Chondrocyte (in vitro differentiated cells): ENCODE measurements around the gene CIAO2A. TPM values are rescaled to one million over a fixed set of nuclear protein-coding genes. Genes with fewer than 3 reads are reported as not detected.
"Not testable (repeated sequence)": the region's sequence is repeated elsewhere in the genome, so short reads cannot be mapped to it uniquely, and the experiment has no call there.

Source experiments
- DNase-seq: peaks from one replicate; pipeline ENCODE4 v3.0.0; 2021; ENCODE audit warnings: mixed read lengths, low spot score
- H3K27ac Mint-ChIP-seq: one replicate; pipeline ENCODE4 v1.8.0; 2021; ENCODE audit warnings: mild to moderate bottlenecking, moderate library complexity, mixed read lengths; ENCODE audit not compliant: unreplicated experiment
- H3K27me3 Mint-ChIP-seq: 2 replicates; pipeline ENCODE4 v1.8.0; 2021; ENCODE audit warnings: low read depth, mixed read lengths
- H3K36me3 Mint-ChIP-seq: 2 replicates; pipeline ENCODE4 v1.8.0; 2021; ENCODE audit warnings: low read depth, mixed read lengths
- H3K4me1 Mint-ChIP-seq: 2 replicates; pipeline ENCODE4 v1.8.0; 2021; ENCODE audit warnings: low read depth, mild to moderate bottlenecking, mixed read lengths
- H3K4me3 Mint-ChIP-seq: one replicate; pipeline ENCODE4 v1.8.0; 2021; ENCODE audit warnings: mild to moderate bottlenecking, moderate library complexity, mixed read lengths; ENCODE audit not compliant: unreplicated experiment
- H3K9me3 Mint-ChIP-seq: 2 replicates; pipeline ENCODE4 v1.8.0; 2021; ENCODE audit warnings: low read depth, mixed read lengths
- total RNA-seq: library from RNA; stranded (reverse); gene quantifications from 3 replicates; pipeline ENCODE4 v1.2.1, GENCODE V29; 2021
- TF ChIP-seq, protein P1 (sequence below): fragments of 200-600 bp; sonication (generic); IDR thresholded peaks from 2 replicates; pipeline ENCODE4 v1.5.0; 2021; ENCODE audit warnings: antibody characterized with exemption, mild to moderate bottlenecking, moderate library complexity

The CIAO2A gene
- total RNA-seq, 1 donor from 2014 or later: 26.3 TPM

DNA sequence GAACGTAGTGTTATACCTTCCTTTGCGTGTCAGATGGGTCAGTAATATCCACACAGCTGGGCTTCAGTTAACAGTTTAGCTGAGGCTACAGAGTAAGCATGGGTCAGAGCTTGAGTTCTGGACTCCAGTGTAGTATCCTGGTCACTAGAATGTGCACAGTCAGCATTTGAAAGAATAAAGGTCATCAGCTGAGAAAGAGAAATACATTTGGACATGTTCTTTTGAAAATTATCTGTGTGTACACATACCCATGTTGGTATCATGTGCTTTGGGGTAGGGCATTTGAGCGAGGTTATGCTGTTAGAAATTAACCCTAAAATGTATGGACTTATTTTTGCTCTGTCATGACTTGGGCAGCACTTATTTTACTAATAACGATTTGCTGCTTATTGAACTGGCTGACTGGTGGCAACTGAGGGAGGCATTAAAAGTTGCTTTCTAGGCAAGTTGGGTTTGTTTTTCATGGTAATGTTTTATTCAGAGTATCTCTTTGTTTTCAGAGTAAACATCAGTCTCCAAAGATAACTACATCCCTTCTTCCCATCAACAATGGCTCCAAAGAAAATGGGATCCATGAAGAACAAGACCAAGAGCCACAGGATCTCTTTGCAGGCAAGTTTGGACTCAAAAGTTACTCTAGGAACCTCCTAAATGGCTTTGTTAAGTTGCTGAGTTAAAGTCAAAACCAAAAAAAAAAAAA lies 18.6 kb upstream of the CIAO2A start:
- Mint-ChIP-seq H3K9me3 (no peaks in the 10 kb centered on the region), H3K27ac (peak overlapping the region; percentile 29), H3K4me3 (no peak overlapping the region), H3K27me3 (no peaks in the 10 kb centered on the region), H3K36me3 (peaks cover 16% of the 10 kb centered on the region), H3K4me1 (peaks cover 26% of the 10 kb centered on the region)
- no peak for DNase-seq
- TF ChIP-seq, protein P1, sequence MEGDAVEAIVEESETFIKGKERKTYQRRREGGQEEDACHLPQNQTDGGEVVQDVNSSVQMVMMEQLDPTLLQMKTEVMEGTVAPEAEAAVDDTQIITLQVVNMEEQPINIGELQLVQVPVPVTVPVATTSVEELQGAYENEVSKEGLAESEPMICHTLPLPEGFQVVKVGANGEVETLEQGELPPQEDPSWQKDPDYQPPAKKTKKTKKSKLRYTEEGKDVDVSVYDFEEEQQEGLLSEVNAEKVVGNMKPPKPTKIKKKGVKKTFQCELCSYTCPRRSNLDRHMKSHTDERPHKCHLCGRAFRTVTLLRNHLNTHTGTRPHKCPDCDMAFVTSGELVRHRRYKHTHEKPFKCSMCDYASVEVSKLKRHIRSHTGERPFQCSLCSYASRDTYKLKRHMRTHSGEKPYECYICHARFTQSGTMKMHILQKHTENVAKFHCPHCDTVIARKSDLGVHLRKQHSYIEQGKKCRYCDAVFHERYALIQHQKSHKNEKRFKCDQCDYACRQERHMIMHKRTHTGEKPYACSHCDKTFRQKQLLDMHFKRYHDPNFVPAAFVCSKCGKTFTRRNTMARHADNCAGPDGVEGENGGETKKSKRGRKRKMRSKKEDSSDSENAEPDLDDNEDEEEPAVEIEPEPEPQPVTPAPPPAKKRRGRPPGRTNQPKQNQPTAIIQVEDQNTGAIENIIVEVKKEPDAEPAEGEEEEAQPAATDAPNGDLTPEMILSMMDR: no peak

DNA sequence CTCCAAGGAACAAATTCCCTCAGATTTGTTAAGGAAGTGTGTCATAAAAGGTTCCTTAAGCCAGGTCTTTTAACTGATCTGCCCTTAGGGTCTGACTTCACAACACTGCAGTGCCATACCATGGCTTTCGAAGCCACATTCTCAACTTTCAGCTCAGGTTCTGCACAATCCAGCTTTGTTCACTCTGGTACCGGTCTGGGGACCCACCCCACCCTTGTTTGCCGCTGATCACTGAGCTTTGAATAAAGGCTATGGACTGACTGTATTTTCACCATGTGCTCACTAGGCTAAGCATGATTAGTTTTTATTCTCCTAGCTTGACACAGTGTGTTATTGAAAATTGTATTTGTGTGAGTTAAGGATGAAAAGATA lies 18.0 kb upstream of the CIAO2A start:
- Mint-ChIP-seq H3K36me3 (peaks cover 14% of the 10 kb centered on the region), H3K27me3 (no peaks in the 10 kb centered on the region), H3K27ac (no peak overlapping the region), H3K4me1 (peaks cover 24% of the 10 kb centered on the region), H3K9me3 (no peaks in the 10 kb centered on the region), H3K4me3 (no peak overlapping the region)
- DNase-seq: no peak
- TF ChIP-seq, protein P1: no peak

DNA sequence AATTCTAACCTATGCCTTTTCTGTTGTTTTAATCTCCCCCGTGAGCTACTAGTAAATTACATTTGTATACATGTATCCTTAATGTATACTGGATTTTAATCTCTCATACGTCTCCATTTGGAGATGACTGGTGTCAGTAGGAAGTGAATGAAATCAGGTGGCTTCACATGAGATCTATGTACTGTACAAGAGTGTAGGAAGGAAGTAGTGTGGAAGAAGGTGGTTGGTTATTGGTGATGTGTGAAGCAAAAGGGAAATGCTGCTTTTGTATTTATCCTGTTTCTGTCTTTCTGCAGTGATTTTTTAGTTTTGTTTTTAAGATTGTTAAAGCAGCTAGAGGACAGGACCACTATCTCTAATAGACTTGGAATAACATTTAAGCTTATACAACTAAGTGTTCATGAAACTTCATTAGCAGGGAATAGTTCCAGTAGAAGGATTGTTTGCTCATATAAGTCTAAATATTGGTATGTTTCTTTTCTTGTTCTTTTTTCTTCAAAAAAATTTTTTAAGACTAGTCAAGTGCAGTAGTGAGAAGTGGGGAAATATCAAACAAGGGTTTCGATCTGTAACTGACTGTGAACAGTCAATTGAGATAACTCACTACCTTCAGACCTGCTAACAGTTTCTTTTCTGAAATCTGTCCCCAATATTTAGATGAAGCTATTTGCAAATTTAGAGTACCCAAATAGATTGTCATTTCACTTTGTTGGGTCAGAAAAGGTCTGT lies 17.5 kb upstream of the CIAO2A start:
- Mint-ChIP-seq H3K9me3 (no peaks in the 10 kb centered on the region), H3K27ac (no peak overlapping the region), H3K4me3 (no peak overlapping the region), H3K4me1 (peaks cover 24% of the 10 kb centered on the region), H3K27me3 (no peaks in the 10 kb centered on the region), H3K36me3 (peaks cover 14% of the 10 kb centered on the region)
- TF ChIP-seq, protein P1: no peak
- no peak for DNase-seq

DNA sequence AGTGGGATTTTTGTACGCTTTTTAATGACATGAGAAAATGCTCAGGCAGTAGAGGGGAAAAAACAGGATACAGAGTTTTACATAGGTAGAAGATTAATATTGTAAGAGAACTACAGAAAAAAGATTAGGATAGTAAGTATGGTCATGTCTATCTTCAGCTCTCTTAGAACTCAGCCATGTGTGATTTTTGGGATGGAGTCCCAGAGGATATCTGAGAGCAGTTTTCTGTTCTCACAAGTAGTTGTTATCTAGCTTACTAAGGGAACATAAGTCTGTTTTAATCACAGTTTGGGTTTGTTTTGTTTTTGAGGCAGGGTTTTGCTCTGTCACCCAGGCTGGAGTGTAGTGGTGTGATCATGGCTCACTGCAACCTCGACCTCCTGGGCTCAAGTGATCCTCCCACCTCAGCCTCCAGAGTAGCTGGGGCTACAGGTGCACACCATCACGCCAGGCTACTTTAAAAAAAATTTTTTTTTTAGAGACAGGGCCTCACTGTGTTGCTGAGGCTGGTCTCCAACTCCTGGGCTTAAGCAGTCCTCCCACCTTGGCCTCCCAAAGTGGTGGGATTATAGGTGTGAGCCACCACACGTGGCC lies 16.6 kb upstream of the CIAO2A start:
- DNase-seq, H3K27ac Mint-ChIP-seq, H3K9me3 Mint-ChIP-seq: not testable (repeated sequence)

DNA sequence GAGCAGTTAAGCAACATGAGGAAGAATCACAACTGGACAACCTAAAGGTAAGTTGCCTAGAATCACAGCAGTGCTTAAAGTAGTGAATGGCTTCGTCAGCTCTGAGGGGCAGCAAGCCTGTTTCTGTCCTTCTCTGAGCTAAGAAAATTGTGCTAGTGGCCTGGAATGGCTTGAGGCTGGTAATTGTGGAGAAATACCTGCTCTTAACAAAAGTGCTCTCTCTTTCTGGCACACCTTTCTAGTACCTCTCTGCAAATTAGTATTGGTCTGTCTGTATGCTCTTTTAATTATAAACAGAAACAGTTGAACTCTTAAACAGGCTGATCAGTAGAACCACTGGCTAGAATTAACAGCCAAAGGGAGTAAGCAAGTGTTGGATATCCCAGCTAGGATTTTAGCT lies 13.7 kb upstream of the CIAO2A start:
- TF ChIP-seq, protein P1: no peak
- H3K36me3 Mint-ChIP-seq: no peaks in the 10 kb centered on the region

More for the DNA sequence above, 16.6 kb upstream of the CIAO2A start:
- H3K27me3 Mint-ChIP-seq, H3K4me3 Mint-ChIP-seq: not testable (repeated sequence)
- H3K36me3 Mint-ChIP-seq: peaks cover 14% of the 10 kb centered on the region
- peaks cover 24% of the 10 kb centered on the region for H3K4me1 Mint-ChIP-seq

More for the DNA sequence above, 13.7 kb upstream of the CIAO2A start:
- Mint-ChIP-seq H3K27ac (no peak overlapping the region), H3K4me1 (peaks cover 19% of the 10 kb centered on the region), H3K9me3 (no peaks in the 10 kb centered on the region), H3K4me3 (no peak overlapping the region), H3K27me3 (no peaks in the 10 kb centered on the region)
- DNase-seq: no peak
